Activated CD4-positive, alpha-beta T cell treated with anti-CD3 and anti-CD28 coated beads, Interleukin-2, amount 10 ng/mL, durations not matched to agents 7 days and 5 days (primary cell): ENCODE data around the gene NAB2. TPM values are rescaled to one million over a fixed set of nuclear protein-coding genes. Genes with fewer than 3 reads are reported as not detected.
A peak's percentile ranks its signal among the peaks of the same experiment; 100 is the strongest.
"Not testable (repeated sequence)": the region's sequence is repeated elsewhere in the genome, so short reads cannot be mapped to it uniquely, and the experiment has no call there.

Experiments used
- CTCF ChIA-PET: fragments of 350-600 bp; sonication (Branson Sonifier 250); formaldehyde crosslinking; loops from one replicate; lab custom pipeline; 2021; ENCODE audit warnings: antibody characterized with exemption; lab: Charles Lee
- POLR2A ChIA-PET: fragments of 350-600 bp; sonication (Branson Sonifier 250); formaldehyde crosslinking; loops from one replicate; lab custom pipeline; 2021; ENCODE audit warnings: antibody characterized with exemption; lab: Charles Lee
- DNase-seq: peaks from one replicate; pipeline ENCODE4 v3.0.0-alpha.2; 2020
- H3K27ac Mint-ChIP-seq: one replicate; pipeline ENCODE4 v1.8.0; 2021; ENCODE audit warnings: mild to moderate bottlenecking, moderate library complexity, mixed read lengths
- H3K27me3 Mint-ChIP-seq: one replicate; pipeline ENCODE4 v1.8.0; 2021; ENCODE audit warnings: mixed read lengths
- H3K36me3 Mint-ChIP-seq: one replicate; pipeline ENCODE4 v1.8.0; 2021; ENCODE audit warnings: low read depth, mixed read lengths
- H3K4me1 Mint-ChIP-seq: one replicate; pipeline ENCODE4 v1.8.0; 2021; ENCODE audit warnings: mixed read lengths
- H3K4me3 Mint-ChIP-seq: one replicate; pipeline ENCODE4 v1.8.0; 2021; ENCODE audit warnings: mild to moderate bottlenecking, moderate library complexity, mixed read lengths
- H3K9me3 Mint-ChIP-seq: one replicate; pipeline ENCODE4 v1.8.0; 2021; ENCODE audit warnings: mixed read lengths
- total RNA-seq, 2 experiments: library from RNA; stranded (reverse); gene quantifications; one replicate each; pipeline ENCODE4 v1.2.3, GENCODE V29; 2021

NAB2 gene
- total RNA-seq, 2 experiments from 2014 or later: 5.5 to 6.8 TPM

DNA sequence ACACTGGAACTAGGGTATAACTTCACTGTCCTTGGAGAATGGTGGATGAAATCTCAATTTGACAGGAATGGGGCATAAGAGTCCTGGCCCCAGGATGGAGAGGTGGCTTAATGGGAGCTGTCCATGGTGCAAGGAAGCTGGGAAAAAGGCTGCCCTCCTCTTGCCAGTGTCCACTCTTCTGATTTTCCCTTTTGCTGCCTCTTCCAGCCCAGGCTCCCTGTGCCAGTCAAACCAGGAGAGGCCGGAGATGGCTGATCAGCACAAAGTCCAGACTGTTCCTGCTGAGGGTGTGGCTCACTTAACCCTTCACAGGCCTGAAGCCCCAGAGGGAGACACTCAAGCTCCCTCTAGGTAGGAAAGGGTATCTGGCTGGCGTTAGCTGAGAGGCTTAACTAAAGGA is 39.0 kb upstream of the NAB2 start, which contains the start of gene MYO1A:
Gene MYO1A, minus strand, starts transcription at position 240 of the 400 bp plus-strand sequence. CDS start 1,806 bp downstream, outside the sequence.
- H3K4me3 Mint-ChIP-seq: no peak within 1 kb of the TSS
- ChIA-PET POLR2A (interaction anchor here (0.7 kb wide), 1 partner anchor 9 kb away, joined by 3 read pairs; no protein-coding TSS in a partner anchor), CTCF (interaction anchor here (1.1 to 3.5 kb wide), 6 partner anchors 9 to 19 kb away, joined by 4 to 12 read pairs (median 4); no protein-coding TSS in a partner anchor)
- H3K27me3 Mint-ChIP-seq: no peaks in the 10 kb centered on the region
- H3K4me1 Mint-ChIP-seq: peaks cover 43% of the 10 kb centered on the region
- no peak for DNase-seq
- H3K9me3 Mint-ChIP-seq: no peaks in the 10 kb centered on the region
- peaks cover 20% of the 10 kb centered on the region for H3K36me3 Mint-ChIP-seq
- H3K27ac Mint-ChIP-seq: peak within 1 kb of the TSS; percentile 0

DNA sequence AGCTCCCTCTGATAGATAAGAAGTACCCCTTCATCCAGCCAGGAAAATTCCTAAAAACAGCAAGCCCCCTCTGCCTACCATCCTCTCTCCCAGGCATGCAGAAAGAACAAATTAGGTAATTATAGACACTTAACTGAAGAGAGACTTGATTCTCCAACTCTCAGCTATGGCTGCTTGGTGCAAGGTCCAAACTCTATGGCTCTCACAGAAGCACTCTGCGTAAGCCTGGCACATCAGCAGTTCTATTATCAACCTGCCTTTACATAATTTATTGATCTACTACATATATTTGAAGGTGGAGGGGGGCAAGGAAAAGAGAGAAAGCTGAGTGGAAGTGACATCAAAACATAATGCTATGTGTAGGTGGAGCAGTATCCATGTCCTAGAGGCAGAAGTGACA is 37.9 kb upstream of the NAB2 start:
- Mint-ChIP-seq H3K27ac (no peak overlapping the region), H3K4me3 (no peak overlapping the region), H3K36me3 (peaks cover 27% of the 10 kb centered on the region), H3K4me1 (peaks cover 34% of the 10 kb centered on the region), H3K27me3 (no peaks in the 10 kb centered on the region), H3K9me3 (no peaks in the 10 kb centered on the region)
- no peak for DNase-seq
- CTCF ChIA-PET: interaction anchor here (0.9 to 2.3 kb wide), 7 partner anchors 9 to 61 kb away, joined by 3 to 5 read pairs (median 4); no protein-coding TSS in a partner anchor
- POLR2A ChIA-PET: no interaction called here

DNA sequence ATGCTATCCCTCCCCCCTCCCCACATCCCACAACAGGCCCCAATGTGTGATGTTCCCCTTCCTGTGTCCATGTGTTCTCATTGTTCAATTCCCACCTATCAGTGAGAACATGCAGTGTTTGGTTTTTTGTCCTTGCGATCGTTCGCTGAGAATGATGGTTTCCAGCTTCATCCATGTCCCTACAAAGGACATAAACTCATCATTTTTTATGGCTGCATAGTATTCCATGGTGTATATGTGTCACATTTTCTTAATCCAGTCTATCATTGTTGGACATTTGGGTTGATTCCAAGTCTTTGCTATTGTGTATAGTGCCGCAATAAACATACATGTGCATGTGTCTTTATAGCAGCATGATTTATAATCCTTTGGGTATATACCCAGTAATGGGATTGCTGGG is 35.8 kb upstream of the NAB2 start:
- DNase-seq, POLR2A ChIA-PET, H3K27ac Mint-ChIP-seq, H3K9me3 Mint-ChIP-seq, H3K27me3 Mint-ChIP-seq, H3K4me3 Mint-ChIP-seq: not testable (repeated sequence)
- Mint-ChIP-seq H3K4me1 (peaks cover 13% of the 10 kb centered on the region), H3K36me3 (peaks cover 42% of the 10 kb centered on the region)
- CTCF ChIA-PET: interaction anchor here (1.5 to 1.8 kb wide), 2 partner anchors 9 to 36 kb away, joined by 5 read pairs; partner anchors contain the start of gene TAC3

DNA sequence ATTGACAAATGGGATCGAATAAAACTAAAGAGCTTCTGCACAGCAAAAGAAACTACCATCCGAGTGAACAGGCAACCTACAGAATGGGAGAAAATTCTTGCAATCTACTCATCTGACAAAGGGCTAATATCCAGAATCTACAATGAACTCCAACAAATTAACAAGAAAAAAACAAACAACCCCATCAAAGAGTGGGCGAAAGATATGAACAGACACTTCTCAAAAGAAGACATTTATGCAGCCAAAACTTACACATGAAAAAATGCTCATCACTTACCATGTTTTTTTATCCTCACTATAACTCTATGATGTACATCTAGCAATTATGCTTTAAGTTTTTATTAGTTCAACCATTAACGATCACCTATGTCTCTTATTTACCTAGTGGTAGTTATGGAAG is 35.0 kb upstream of the NAB2 start:
- POLR2A ChIA-PET, H3K9me3 Mint-ChIP-seq, H3K27me3 Mint-ChIP-seq, H3K4me3 Mint-ChIP-seq, H3K4me1 Mint-ChIP-seq, CTCF ChIA-PET, DNase-seq, H3K27ac Mint-ChIP-seq: not testable (repeated sequence)
- peaks cover 50% of the 10 kb centered on the region for H3K36me3 Mint-ChIP-seq

DNA sequence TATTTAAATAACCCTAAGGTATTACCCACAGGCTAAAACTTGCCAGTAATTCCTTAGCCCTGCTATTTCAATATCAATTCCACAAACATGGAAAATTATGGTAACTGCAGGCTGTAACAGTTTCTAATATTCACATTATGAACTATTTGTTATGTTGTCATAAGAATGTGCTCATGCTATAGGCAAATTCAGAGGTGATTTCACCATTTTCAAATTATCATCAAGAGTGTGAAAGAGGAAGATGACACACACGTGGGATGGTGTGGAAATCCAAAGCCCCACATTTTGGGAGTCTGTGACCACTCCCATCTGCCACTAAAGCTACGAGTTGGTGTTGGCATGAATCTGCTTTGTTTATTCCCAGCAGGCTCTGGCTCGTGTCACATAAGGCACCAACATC is 33.1 kb upstream of the NAB2 start:
- H3K9me3 Mint-ChIP-seq: no peaks in the 10 kb centered on the region
- POLR2A ChIA-PET: no interaction called here
- H3K4me3 Mint-ChIP-seq: no peak overlapping the region
- H3K4me1 Mint-ChIP-seq: peaks cover 10% of the 10 kb centered on the region
- CTCF ChIA-PET: interaction anchor here (0.6 kb wide), 1 partner anchor 382 kb away, joined by 3 read pairs; no protein-coding TSS in a partner anchor
- H3K36me3 Mint-ChIP-seq: peaks cover 65% of the 10 kb centered on the region
- no peaks in the 10 kb centered on the region for H3K27me3 Mint-ChIP-seq
- no peak for DNase-seq
- H3K27ac Mint-ChIP-seq: no peak overlapping the region

DNA sequence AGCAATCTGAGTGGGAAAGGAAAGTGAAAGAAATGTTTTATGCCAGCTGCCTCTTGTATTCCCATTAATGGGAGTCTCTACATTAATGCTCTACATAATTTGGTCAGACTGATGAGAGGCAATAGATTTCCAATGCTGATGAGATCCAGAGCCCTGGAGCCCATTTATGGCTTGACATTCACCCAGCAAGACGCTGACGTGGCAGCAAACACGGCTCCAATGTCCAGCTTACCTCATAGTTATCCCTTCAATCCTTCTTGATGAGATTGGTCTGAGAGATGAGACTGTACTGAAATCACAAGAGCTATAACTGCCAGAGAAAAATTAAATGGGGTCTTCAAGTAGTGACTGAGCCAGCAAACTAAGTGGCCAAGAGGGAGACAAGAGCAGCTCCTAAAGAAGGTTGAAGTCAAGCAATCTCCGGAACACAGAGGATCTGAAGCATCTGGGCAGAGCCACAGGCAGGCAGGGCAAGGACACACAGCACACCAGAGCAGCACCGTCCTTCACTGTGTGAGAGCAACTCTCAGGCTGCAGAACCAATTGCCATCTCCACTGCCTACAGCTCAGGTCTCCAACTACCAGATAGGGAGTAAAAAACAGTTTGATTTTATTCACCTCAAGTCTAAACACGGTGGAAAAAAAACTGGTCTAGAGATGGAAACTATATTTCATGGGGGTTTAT is 31.7 kb upstream of the NAB2 start:
- CTCF ChIA-PET: interaction anchor here (1.3 to 2.4 kb wide), 4 partner anchors 9 to 55 kb away, joined by 3 to 6 read pairs (median 4); no protein-coding TSS in a partner anchor
- no peak overlapping the region for H3K4me3 Mint-ChIP-seq
- no peaks in the 10 kb centered on the region for H3K27me3 Mint-ChIP-seq
- peaks cover 12% of the 10 kb centered on the region for H3K4me1 Mint-ChIP-seq
- no peak overlapping the region for H3K27ac Mint-ChIP-seq
- H3K36me3 Mint-ChIP-seq: peaks cover 71% of the 10 kb centered on the region
- H3K9me3 Mint-ChIP-seq: no peaks in the 10 kb centered on the region
- DNase-seq: no peak
- POLR2A ChIA-PET: no interaction called here

DNA sequence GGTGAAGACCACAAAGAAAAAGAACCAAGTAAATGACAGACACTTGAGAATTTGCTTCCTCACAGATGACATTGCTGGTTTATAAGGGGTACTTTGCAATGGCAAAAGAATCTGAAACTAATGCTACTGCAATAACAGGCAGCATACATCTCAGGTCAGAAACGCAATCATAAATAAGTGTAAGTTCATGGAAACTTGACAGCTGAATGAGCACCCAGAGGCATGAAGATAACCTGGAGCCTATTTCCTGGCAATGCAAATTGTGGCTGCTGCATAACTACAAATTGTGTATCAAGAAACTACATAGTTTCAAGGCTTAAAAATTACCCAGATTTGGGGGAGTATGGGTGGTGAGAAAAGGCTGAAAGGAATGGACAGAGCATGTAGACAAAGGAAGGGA is 30.5 kb upstream of the NAB2 start:
- H3K9me3 Mint-ChIP-seq: no peaks in the 10 kb centered on the region
- H3K27ac Mint-ChIP-seq: no peak overlapping the region
- ChIA-PET CTCF (interaction anchor here (0.9 to 2.4 kb wide), 5 partner anchors 10 to 66 kb away, joined by 3 to 6 read pairs (median 4); no protein-coding TSS in a partner anchor), POLR2A (no interaction called here)
- no peaks in the 10 kb centered on the region for H3K27me3 Mint-ChIP-seq
- peaks cover 22% of the 10 kb centered on the region for H3K4me1 Mint-ChIP-seq
- H3K36me3 Mint-ChIP-seq: peaks cover 71% of the 10 kb centered on the region
- DNase-seq: no peak
- H3K4me3 Mint-ChIP-seq: no peak overlapping the region

DNA sequence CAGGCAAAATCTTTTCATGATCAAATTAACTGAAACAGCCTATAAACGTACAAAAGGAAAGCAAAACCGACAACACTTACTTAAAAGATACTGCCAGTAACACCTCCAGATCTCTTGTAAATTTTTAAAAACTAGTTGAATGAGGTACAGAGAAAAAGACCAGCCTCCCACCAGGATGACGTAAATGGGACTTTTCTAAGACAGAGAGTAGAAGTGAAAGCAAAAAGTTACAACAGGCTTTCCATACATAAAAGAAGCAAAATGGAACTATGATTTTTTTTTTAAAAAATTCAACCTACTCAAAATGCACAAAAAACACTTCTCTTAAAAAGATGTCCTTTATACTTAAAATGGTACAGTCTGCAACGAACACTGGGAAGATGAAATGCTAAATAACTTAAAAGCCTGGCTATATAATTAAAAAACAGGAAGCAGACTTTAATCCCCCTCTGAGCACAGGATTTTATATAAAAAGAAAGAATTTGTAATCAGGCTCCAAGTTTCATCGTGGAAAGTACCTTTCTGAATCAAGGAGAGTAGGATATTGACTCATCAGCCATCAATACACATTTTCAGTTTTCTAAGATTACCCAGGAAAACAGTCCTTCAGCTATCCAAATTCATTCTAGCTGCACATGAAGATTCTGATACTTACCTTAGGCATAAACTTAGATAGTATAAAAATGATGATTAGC is 24.8 kb upstream of the NAB2 start:
- ChIA-PET CTCF (interaction anchor here (2.2 to 2.8 kb wide), 4 partner anchors 15 to 48 kb away, joined by 8 to 24 read pairs (median 12); partner anchors contain the start of genes NEMP1 and STAT6), POLR2A (interaction anchor here (0.6 to 2.4 kb wide), 3 partner anchors 13 to 64 kb away, joined by 3 to 10 read pairs (median 4); partner anchors contain the start of gene STAT6)
- Mint-ChIP-seq H3K27ac (peak overlapping the region; percentile 96), H3K9me3 (peaks cover 5% of the 10 kb centered on the region), H3K36me3 (peaks cover 69% of the 10 kb centered on the region), H3K27me3 (no peaks in the 10 kb centered on the region), H3K4me1 (peaks cover 42% of the 10 kb centered on the region), H3K4me3 (peak overlapping the region; percentile 73)
- DNase-seq: peak; percentile 78

DNA sequence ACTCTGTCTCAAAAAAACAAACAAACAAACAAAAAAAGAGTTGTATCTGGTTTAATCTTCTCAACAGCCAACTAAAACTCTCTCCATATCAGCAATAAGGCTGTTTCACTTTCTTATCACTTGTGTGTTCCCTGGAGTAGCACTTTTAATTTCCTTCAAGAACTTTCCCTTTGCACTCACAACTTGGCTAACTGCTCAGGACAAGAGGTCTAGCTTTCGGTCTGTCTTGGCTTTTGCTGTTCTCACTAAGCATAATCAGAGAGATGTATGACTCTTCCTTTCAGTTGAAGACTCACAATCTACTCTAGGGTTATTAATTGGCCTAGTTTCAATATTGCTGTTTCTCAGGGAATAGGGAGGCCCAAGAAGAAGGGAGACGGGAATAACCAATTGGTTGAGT is 22.7 kb upstream of the NAB2 start:
- CTCF ChIA-PET: interaction anchor here (0.7 to 2.8 kb wide), 6 partner anchors 13 to 343 kb away, joined by 3 to 24 read pairs (median 5); partner anchors contain the start of genes NEMP1 and STAT6

DNA sequence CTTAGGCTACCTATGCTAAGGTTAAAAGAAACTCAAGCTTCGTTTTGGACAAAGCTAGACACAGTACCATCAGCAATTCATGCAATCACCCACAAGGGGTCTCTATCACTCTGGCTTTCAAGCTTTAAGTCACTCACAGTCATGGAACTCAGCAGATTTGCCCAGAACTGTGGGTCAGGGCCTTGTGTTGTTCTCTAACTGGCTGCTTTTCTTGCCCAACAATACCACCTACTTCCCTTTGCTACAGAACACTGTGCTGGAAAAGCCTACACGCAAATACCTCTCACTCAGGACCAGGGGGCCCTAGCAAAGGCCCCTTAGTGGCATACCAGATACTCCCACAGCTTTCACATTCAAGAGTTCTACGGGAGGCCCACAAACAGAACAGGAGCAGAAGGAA is 19.4 kb upstream of the NAB2 start:
- ChIA-PET POLR2A (interaction anchor here (1.0 to 2.0 kb wide), 2 partner anchors 9 to 42 kb away, joined by 6 to 19 read pairs; partner anchors contain the start of genes NEMP1 and STAT6), CTCF (interaction anchor here (0.6 to 9.3 kb wide), 21 partner anchors 9 to 441 kb away, joined by 3 to 98 read pairs (median 6); partner anchors contain the start of genes MYO1A, NAB2, NEMP1 and STAT6)
- Mint-ChIP-seq H3K4me1 (peaks cover 51% of the 10 kb centered on the region), H3K27me3 (no peaks in the 10 kb centered on the region), H3K36me3 (peaks cover 62% of the 10 kb centered on the region), H3K4me3 (no peak overlapping the region), H3K27ac (peak overlapping the region; percentile 86), H3K9me3 (peaks cover 5% of the 10 kb centered on the region)
- DNase-seq: peak; percentile 79

More for the DNA sequence above, 22.7 kb upstream of the NAB2 start:
- POLR2A ChIA-PET: interaction anchor here (2.4 kb wide), 1 partner anchor 46 kb away, joined by 10 read pairs; the partner anchor contains the start of gene STAT6
- H3K4me1 Mint-ChIP-seq: peaks cover 58% of the 10 kb centered on the region
- no peak for DNase-seq
- peaks cover 72% of the 10 kb centered on the region for H3K36me3 Mint-ChIP-seq
- peak overlapping the region; percentile 52 for H3K27ac Mint-ChIP-seq
- H3K27me3 Mint-ChIP-seq: no peaks in the 10 kb centered on the region
- no peak overlapping the region for H3K4me3 Mint-ChIP-seq
- peaks cover 5% of the 10 kb centered on the region for H3K9me3 Mint-ChIP-seq

DNA sequence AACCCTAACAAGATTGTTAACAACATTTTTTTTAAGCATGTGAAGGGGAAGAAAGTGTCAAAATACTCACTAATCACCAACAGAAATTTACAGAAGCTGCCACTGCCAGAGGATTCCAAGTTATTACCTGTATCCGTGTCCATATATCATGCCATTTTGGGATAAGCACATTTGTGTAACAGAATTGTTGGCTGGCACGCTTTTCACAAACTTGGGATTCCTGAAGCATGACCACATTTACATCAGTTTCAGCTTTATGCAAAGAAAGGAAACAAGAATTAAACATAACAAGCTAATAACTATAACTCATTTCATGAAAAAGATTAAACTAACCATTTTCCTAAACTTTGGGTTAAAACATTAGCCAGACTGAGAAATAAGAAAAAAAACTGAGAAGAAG is 16.3 kb upstream of the NAB2 start:
- H3K4me3 Mint-ChIP-seq: no peak overlapping the region
- H3K36me3 Mint-ChIP-seq: peaks cover 52% of the 10 kb centered on the region
- ChIA-PET CTCF (interaction anchor here (1.9 to 9.3 kb wide), 3 partner anchors 38 to 68 kb away, joined by 3 to 98 read pairs (median 6); partner anchors contain the start of gene STAT6), POLR2A (interaction anchor here (0.6 to 1.3 kb wide), 3 partner anchors 16 to 324 kb away, joined by 3 to 6 read pairs (median 4); no protein-coding TSS in a partner anchor)
- H3K27me3 Mint-ChIP-seq: no peaks in the 10 kb centered on the region
- peaks cover 43% of the 10 kb centered on the region for H3K4me1 Mint-ChIP-seq
- no peak for DNase-seq
- peaks cover 2% of the 10 kb centered on the region for H3K9me3 Mint-ChIP-seq
- H3K27ac Mint-ChIP-seq: no peak overlapping the region
